ENCODE data around the gene PRRT3. TPM values are rescaled to one million over a fixed set of nuclear protein-coding genes. Genes with fewer than 3 reads are reported as not detected.

PRRT3 gene
- total RNA-seq, 1 experiment from 2014 or later, result 4.4 TPM

GRCh38 chr3:9934235-9934621 lies 18.0 kb downstream of the PRRT3 start:
- no peak for DNase-seq
- BruUV-seq (replicated peaks), result TSS peak; percentile 55
- Histone ChIP-seq H3K4me3 (ENCODE audit: low read length) (peak overlapping the region; percentile 72), H3K9me2 (replicated peaks; ENCODE audit: low read length) (no peaks in the 10 kb centered on the region), H4K20me1 (ENCODE audit: low read length) (no peaks in the 10 kb centered on the region), H3K4me2 (ENCODE audit: low read length) (peak overlapping the region; percentile 91), H2AFZ (ENCODE audit: low read length) (peak overlapping the region; percentile 84), H3K27me3 (ENCODE audit: low read length) (no peaks in the 10 kb centered on the region), H3K79me2 (ENCODE audit: low read length) (peaks cover 19% of the 10 kb centered on the region), H3K9ac (ENCODE audit: low read length) (peak overlapping the region; percentile 81), H3K36me3 (ENCODE audit: low read depth, low read length) (peaks cover 14% of the 10 kb centered on the region), H3K27ac (ENCODE audit: low read length) (peak overlapping the region; percentile 84), H3F3A (ENCODE audit: low read length, unreplicated experiment) (no peaks in the 10 kb centered on the region), H3K9me3 (ENCODE audit: low read length) (no peaks in the 10 kb centered on the region), H3K4me1 (ENCODE audit: insufficient read depth, low read length) (peaks cover 33% of the 10 kb centered on the region)
- intact Hi-C loops (cut with micrococcal nuclease), result loop anchor here (5.0 kb wide), 1 partner anchor 217 kb away; no protein-coding TSS in a partner anchor
- peak; percentile 32; the same call in 1 of the 2 replicates for TF ChIP-seq CTCF (conservative IDR thresholded peaks at IDR 0.05; ENCODE audit: low read depth, low read length)
- no peak for TF ChIP-seq EZH2phosphoT487 (IDR thresholded peaks at IDR 0.05; ENCODE audit: borderline replicate concordance, low read length)
- TF ChIP-seq EZH2 (IDR thresholded peaks at IDR 0.05; ENCODE audit: low read length, unreplicated experiment), result no peak
- no peak; the same call in 1 of the 2 replicates for ATAC-seq
- ChIA-PET CTCF (interaction anchor here (2.0 kb wide), 1 partner anchor 12 kb away, joined by 24 read pairs; no protein-coding TSS in a partner anchor), POLR2A (ENCODE audit: unreplicated experiment) (interaction anchor here (1.9 kb wide), 1 partner anchor 18 kb away, joined by 25 read pairs; the partner anchor contains the start of gene IL17RC)

- TF ChIP-seq EZH2 (IDR thresholded peaks at IDR 0.05; ENCODE audit: low read length, unreplicated experiment) (no peak), CTCF (conservative IDR thresholded peaks at IDR 0.05; ENCODE audit: low read depth, low read length) (no peak), EZH2phosphoT487 (IDR thresholded peaks at IDR 0.05; ENCODE audit: borderline replicate concordance, low read length) (no peak)
- peak within 1 kb of the TSS; percentile 91 for H3K4me2 ChIP-seq (ENCODE audit: low read length)
- DNase-seq (peak; percentile 97), ATAC-seq (peak; percentile 80)
- CTCF ChIA-PET, result interaction anchor here (0.5 to 2.0 kb wide), 4 partner anchors 13 to 218 kb away, joined by 3 to 24 read pairs (median 5); no protein-coding TSS in a partner anchor
- H3F3A ChIP-seq (ENCODE audit: low read length, unreplicated experiment), result no peaks in the 10 kb centered on the region
- no peaks in the 10 kb centered on the region for H3K9me3 ChIP-seq (ENCODE audit: low read length)
- H3K27ac ChIP-seq (ENCODE audit: low read length), result peak within 1 kb of the TSS; percentile 84
- no TSS peak for BruUV-seq (replicated peaks)
- H3K4me1 ChIP-seq (ENCODE audit: insufficient read depth, low read length), result peaks cover 33% of the 10 kb centered on the region
- H3K79me2 ChIP-seq (ENCODE audit: low read length), result peaks cover 19% of the 10 kb centered on the region
- intact Hi-C loops (cut with micrococcal nuclease), result loop anchor here (1.0 to 5.0 kb wide), 4 partner anchors 17 to 216 kb away; partner anchors contain the start of gene RPUSD3
- peak within 1 kb of the TSS; percentile 72 for H3K4me3 ChIP-seq (ENCODE audit: low read length)
- no peaks in the 10 kb centered on the region for H3K9me2 ChIP-seq (replicated peaks; ENCODE audit: low read length)
- POLR2A ChIA-PET (ENCODE audit: unreplicated experiment), result interaction anchor here (0.8 to 1.9 kb wide), 3 partner anchors 12 to 36 kb away, joined by 4 to 25 read pairs (median 8); partner anchors contain the start of gene IL17RC
- H3K9ac ChIP-seq (ENCODE audit: low read length), result peak within 1 kb of the TSS; percentile 81
- peaks cover 14% of the 10 kb centered on the region for H3K36me3 ChIP-seq (ENCODE audit: low read depth, low read length)
- H2AFZ ChIP-seq (ENCODE audit: low read length), result peak within 1 kb of the TSS; percentile 84
- H4K20me1 ChIP-seq (ENCODE audit: low read length), result no peaks in the 10 kb centered on the region
- no peaks in the 10 kb centered on the region for H3K27me3 ChIP-seq (ENCODE audit: low read length)
Measured at GRCh38 chr3:9933561-9934234, 18.5 kb downstream of the PRRT3 start, which contains the start of gene CRELD1. TSS of gene CRELD1 (plus strand) at chr3:9933834. CDS start at chr3:9934439, 605 bp downstream.
